Measurements from ENCODE around the gene SHISA4. TPM values are rescaled to one million over a fixed set of nuclear protein-coding genes. Genes with fewer than 3 reads are reported as not detected.
A peak's percentile ranks its signal among the peaks of the same experiment; 100 is the strongest.

The SHISA4 gene
- total RNA-seq, 1 experiment from 2014 or later = 3.0 TPM

- no peak for TF ChIP-seq CTCF (IDR thresholded peaks at IDR 0.05; ENCODE audit: insufficient read depth in 1 of 2, low read depth in 1 of 2, low read length in 1 of 2, severe bottlenecking in 1 of 2, unreplicated experiment in 1 of 2)
- Mint-ChIP-seq H3K9me3 (ENCODE audit: unreplicated experiment) (no peaks in the 10 kb centered on the region), H3K4me3 (ENCODE audit: unreplicated experiment) (no peak overlapping the region), H3K27me3 (ENCODE audit: insufficient read depth, unreplicated experiment) (no peaks in the 10 kb centered on the region), H3K27ac (ENCODE audit: unreplicated experiment) (no peak overlapping the region), H3K4me1 (ENCODE audit: low read depth, unreplicated experiment) (peaks cover 27% of the 10 kb centered on the region), H3K36me3 (ENCODE audit: insufficient read depth, unreplicated experiment) (peaks cover 31% of the 10 kb centered on the region)
- ChIA-PET CTCF (interaction anchor here (0.7 to 2.1 kb wide), 3 partner anchors 11 to 287 kb away, joined by 3 to 7 read pairs (median 6); no protein-coding TSS in a partner anchor), POLR2A (no interaction called here)
- Histone ChIP-seq H3K27me3 (replicated peaks; ENCODE audit: control insufficient read depth, insufficient read depth, low read length) (no peaks in the 10 kb centered on the region), H3K4me1 (peaks cover 11% of the 10 kb centered on the region), H3K36me3 (ENCODE audit: control insufficient read depth, insufficient read depth, low read length) (no peaks in the 10 kb centered on the region), H3K4me3 (ENCODE audit: low read depth, low read length) (no peak overlapping the region), H3K9me3 (no peaks in the 10 kb centered on the region)
- BruUV-seq (replicated peaks) = no TSS peak
- intact Hi-C loops (cut with micrococcal nuclease; ENCODE audit: unreplicated experiment) = no loop called here
- peak in 1 of 2 experiments; percentile 29 for DNase-seq
Measured at GRCh38 chr1:201883266-201883665, 5.4 kb upstream of the SHISA4 start.

- H3K9me3 Mint-ChIP-seq (ENCODE audit: unreplicated experiment) = no peaks in the 10 kb centered on the region
- H3K4me1 Mint-ChIP-seq (ENCODE audit: low read depth, unreplicated experiment) = peaks cover 27% of the 10 kb centered on the region
- H3K4me3 Mint-ChIP-seq (ENCODE audit: unreplicated experiment) = no peak overlapping the region
- no peaks in the 10 kb centered on the region for H3K27me3 ChIP-seq (replicated peaks; ENCODE audit: control insufficient read depth, insufficient read depth, low read length)
- H3K27ac Mint-ChIP-seq (ENCODE audit: unreplicated experiment) = no peak overlapping the region
- intact Hi-C loops (cut with micrococcal nuclease; ENCODE audit: unreplicated experiment) = no loop called here
- peaks cover 28% of the 10 kb centered on the region for H3K36me3 Mint-ChIP-seq (ENCODE audit: insufficient read depth, unreplicated experiment)
- H3K9me3 ChIP-seq = no peaks in the 10 kb centered on the region
- no peaks in the 10 kb centered on the region for H3K36me3 ChIP-seq (ENCODE audit: control insufficient read depth, insufficient read depth, low read length)
- TF ChIP-seq CTCF (IDR thresholded peaks at IDR 0.05; ENCODE audit: insufficient read depth in 1 of 2, low read depth in 1 of 2, low read length in 1 of 2, severe bottlenecking in 1 of 2, unreplicated experiment in 1 of 2) = no peak
- ChIA-PET CTCF (interaction anchor here (1.6 kb wide), 1 partner anchor 10 kb away, joined by 6 read pairs; no protein-coding TSS in a partner anchor), POLR2A (no interaction called here)
- peak in 1 of 2 experiments; percentile 6 for DNase-seq
- H3K27me3 Mint-ChIP-seq (ENCODE audit: insufficient read depth, unreplicated experiment) = no peaks in the 10 kb centered on the region
- H3K4me1 ChIP-seq = peaks cover 11% of the 10 kb centered on the region
- no TSS peak for BruUV-seq (replicated peaks)
- no peak overlapping the region for H3K4me3 ChIP-seq (ENCODE audit: low read depth, low read length)
Measured at GRCh38 chr1:201883786-201884185, 4.9 kb upstream of the SHISA4 start.

- intact Hi-C loops (cut with micrococcal nuclease; ENCODE audit: unreplicated experiment) = no loop called here
- BruUV-seq (replicated peaks) = no TSS peak
- TF ChIP-seq CTCF (IDR thresholded peaks at IDR 0.05; ENCODE audit: insufficient read depth in 1 of 2, low read depth in 1 of 2, low read length in 1 of 2, severe bottlenecking in 1 of 2, unreplicated experiment in 1 of 2) = no peak
- H3K4me1 Mint-ChIP-seq (ENCODE audit: low read depth, unreplicated experiment) = peaks cover 21% of the 10 kb centered on the region
- DNase-seq = peak in 1 of 2 experiments; percentile 13
- H3K9me3 Mint-ChIP-seq (ENCODE audit: unreplicated experiment) = no peaks in the 10 kb centered on the region
- H3K27me3 ChIP-seq (replicated peaks; ENCODE audit: control insufficient read depth, insufficient read depth, low read length) = no peaks in the 10 kb centered on the region
- H3K4me1 ChIP-seq = peaks cover 11% of the 10 kb centered on the region
- H3K4me3 Mint-ChIP-seq (ENCODE audit: unreplicated experiment) = no peak overlapping the region
- H3K27ac Mint-ChIP-seq (ENCODE audit: unreplicated experiment) = no peak overlapping the region
- no peaks in the 10 kb centered on the region for H3K9me3 ChIP-seq
- no peaks in the 10 kb centered on the region for H3K27me3 Mint-ChIP-seq (ENCODE audit: insufficient read depth, unreplicated experiment)
- H3K36me3 ChIP-seq (ENCODE audit: control insufficient read depth, insufficient read depth, low read length) = no peaks in the 10 kb centered on the region
- POLR2A ChIA-PET = no interaction called here
- H3K4me3 ChIP-seq (ENCODE audit: low read depth, low read length) = no peak overlapping the region
- CTCF ChIA-PET = no interaction called here
- peaks cover 23% of the 10 kb centered on the region for H3K36me3 Mint-ChIP-seq (ENCODE audit: insufficient read depth, unreplicated experiment)
Measured at GRCh38 chr1:201884425-201884824, 4.3 kb upstream of the SHISA4 start.

All from Caco-2 (cell line).